GM18907 (cell line): Measurements from ENCODE around the gene SPHKAP.
"Not testable (repeated sequence)": the region's sequence is repeated elsewhere in the genome, so short reads cannot be mapped to it uniquely, and the experiment has no call there.

Source experiments
- ATAC-seq: cut with Tn5 transposase; IDR thresholded peaks from one replicate; pipeline ENCODE4 v1.9.1; 2021; ENCODE audit warnings: mild to moderate bottlenecking, moderate library complexity; ENCODE audit not compliant: unreplicated experiment

Gene SPHKAP, protein sequence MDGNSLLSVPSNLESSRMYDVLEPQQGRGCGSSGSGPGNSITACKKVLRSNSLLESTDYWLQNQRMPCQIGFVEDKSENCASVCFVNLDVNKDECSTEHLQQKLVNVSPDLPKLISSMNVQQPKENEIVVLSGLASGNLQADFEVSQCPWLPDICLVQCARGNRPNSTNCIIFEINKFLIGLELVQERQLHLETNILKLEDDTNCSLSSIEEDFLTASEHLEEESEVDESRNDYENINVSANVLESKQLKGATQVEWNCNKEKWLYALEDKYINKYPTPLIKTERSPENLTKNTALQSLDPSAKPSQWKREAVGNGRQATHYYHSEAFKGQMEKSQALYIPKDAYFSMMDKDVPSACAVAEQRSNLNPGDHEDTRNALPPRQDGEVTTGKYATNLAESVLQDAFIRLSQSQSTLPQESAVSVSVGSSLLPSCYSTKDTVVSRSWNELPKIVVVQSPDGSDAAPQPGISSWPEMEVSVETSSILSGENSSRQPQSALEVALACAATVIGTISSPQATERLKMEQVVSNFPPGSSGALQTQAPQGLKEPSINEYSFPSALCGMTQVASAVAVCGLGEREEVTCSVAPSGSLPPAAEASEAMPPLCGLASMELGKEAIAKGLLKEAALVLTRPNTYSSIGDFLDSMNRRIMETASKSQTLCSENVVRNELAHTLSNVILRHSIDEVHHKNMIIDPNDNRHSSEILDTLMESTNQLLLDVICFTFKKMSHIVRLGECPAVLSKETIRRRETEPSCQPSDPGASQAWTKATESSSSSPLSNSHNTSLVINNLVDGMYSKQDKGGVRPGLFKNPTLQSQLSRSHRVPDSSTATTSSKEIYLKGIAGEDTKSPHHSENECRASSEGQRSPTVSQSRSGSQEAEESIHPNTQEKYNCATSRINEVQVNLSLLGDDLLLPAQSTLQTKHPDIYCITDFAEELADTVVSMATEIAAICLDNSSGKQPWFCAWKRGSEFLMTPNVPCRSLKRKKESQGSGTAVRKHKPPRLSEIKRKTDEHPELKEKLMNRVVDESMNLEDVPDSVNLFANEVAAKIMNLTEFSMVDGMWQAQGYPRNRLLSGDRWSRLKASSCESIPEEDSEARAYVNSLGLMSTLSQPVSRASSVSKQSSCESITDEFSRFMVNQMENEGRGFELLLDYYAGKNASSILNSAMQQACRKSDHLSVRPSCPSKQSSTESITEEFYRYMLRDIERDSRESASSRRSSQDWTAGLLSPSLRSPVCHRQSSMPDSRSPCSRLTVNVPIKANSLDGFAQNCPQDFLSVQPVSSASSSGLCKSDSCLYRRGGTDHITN (N-terminal part only)

DNA sequence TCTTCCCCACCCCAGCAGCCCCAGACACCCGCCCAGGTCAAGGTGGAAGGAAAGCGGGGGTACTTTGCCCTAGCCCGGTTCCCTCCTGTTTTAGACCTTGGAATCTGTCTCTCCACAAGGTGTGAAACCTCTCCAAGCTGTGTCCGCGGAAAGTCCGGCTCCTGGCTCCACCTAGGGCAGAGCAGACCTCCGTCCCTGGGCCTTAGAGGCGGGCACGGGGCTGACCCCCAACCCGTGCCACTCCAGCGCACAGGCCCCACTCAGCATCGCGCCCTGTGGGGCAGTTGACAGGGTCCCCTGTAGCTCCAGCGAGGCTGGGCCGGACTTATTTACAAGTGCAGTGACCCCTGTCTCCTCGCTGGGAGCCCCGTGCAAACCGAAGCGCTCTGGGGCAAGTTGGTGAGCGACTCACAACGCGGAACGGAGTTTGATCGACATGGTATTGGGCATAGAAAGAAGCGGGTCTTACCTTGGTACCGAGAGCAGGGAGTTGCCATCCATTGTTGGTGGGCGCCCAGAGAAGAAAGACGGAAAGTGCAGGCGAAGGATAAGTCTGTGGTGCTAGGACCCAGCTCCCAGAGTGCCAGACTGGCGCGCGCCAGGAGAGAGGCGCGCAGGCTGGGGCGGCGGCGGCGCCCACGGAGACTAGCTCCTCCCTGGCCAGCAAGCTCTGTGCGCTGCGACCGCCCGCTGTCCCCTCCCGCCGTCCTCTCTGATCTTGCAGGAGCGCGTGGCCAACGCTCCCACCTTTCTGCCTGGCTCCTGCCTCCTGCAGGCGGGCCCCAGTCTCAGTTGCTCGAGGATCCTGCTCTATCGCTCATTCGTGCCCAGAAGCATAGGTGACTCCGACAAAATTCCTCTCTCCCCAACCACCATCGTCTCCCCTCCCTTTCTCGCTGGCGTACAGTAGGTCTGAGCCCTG lies at the start of gene SPHKAP:
Gene SPHKAP (minus strand): TSS at position 590 of the 922 bp plus-strand sequence. CDS start 89 bp downstream, at position 501.
- ATAC-seq: no peak

DNA sequence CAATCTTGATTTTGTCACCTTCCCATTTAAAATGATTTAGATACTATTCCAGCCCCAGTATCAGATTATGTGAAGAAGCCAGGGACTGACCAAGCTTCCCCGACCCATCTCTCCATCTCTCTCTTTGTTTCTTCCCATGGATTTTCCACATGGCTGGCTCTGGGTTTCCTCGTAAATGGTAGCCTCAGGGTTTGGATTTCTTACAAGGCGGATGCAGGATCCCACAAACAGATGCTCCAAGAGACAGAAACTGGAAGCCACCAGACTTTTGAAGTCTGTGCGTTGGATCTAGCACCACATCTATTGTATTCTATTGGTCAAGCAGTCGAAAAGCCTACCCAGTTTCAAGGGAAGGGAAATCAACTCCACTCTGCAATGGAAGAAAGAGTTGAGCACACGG lies 46.0 kb upstream of the SPHKAP start:
- no peak for ATAC-seq

DNA sequence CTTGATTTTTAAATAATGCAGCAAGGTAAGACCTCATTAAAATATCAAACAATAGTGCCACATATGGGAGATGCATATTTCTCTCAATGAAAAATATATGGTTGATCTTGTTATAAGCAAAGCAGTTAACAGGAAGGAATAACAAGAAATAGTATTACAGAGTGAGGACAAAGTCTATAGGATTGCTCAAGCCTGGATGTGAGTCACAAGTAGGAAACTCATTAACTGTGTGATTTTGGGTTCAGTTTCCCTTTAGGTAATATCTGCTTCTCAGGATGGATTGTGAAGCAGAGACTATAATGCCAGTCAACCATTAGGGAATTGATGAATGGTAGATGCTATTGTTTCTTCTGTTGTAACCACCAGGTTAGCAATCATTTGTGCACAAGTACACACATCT lies 42.9 kb upstream of the SPHKAP start:
- ATAC-seq: no peak

DNA sequence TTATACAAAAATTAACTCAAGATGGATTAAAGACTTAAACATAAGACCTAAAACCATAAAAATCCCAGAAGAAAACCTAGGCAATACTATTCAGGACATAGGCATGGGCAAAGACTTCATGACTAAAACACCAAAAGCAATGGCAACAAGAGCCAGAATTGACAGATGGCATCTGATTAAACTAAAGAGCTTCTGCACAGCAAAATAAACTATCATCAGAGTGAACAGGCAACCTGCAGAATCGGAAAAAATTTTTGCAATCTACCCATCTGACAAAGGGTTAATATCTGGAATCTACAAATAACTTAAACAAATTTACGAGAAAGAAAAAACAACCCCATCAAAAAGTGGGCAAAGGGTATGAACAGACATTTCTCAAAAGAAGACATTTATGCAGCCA lies 37.1 kb upstream of the SPHKAP start:
- ATAC-seq: not testable (repeated sequence)

DNA sequence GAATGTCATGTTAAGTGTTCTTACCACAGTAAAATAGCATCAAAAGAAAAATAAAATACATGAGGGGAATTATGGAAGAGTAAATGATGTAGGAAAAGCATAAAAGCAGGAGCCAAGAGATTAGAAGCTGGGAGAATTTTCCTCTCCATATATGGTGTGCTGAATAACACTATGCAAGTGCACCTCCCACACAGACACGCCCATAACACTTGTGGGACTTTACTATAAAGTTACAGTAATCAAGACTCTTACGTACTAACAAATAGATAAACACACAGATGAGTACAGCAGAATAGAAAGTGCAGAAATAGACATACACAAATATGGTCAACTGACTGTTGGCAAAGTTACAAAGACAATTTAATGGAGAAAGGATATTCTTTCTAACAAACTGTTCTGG lies 16.0 kb upstream of the SPHKAP start:
- no peak for ATAC-seq

DNA sequence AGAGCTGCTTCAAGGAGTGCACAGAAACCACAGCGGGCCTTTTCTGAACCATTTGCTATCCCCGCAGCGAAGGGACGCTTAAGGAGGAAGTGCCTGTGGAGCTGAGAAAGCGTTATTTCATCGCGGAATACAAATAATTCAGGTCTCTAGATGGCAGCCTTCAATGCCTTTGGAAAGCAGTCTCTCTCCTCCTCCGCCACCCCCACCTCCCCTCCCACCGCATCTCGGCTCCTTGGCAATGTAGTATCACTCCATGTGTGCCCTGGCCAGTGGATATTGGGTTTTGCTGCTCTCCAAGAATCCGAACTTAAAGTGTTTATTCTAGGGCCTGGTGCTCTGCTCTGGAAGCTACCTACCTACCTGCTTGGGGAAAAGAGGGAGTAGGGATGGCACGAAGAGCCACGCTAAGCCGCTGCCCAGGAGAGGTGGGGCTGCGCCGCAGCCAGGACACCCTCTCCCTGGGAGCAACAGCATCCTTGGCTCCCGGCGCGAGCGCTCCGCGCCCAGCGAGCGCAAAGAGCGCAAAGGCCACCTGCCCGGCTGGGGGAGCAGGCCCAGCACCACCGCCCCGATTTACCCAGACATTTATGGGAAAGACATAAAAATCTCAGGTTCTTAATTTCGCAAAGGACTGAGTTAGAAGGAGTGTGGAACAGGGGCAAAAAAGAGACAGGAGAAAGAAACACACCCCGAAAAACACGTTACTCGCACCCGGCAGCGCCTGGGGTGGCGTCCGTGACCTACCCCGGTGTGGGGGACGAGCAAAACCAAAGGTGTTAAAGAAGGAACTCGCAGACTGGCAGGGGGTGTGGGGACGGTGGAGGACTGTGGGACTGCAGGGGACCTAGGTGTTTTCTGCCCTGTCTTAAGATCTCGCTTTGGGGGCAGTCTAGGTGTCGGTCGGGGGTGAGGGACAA lies 1.0 kb downstream of the SPHKAP start:
- no peak for ATAC-seq

DNA sequence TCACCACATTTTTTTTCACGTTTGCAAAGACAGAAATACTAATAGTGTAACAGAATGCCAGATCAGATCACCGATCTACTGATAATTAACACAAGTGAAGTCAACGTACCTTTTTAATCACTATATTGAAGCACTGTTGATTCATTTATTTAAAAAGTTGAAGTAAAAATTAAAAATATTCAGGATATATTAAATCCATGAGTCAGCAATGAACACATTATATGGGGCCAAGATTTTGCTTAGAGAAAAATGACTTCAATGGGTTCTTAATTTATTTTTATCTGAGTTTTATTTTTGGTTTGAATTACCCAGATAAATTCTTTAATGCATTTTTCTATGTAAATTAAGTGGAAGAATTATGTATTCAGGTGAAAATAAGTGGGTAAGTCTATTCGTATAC lies 14.2 kb downstream of the SPHKAP start:
- ATAC-seq: no peak

DNA sequence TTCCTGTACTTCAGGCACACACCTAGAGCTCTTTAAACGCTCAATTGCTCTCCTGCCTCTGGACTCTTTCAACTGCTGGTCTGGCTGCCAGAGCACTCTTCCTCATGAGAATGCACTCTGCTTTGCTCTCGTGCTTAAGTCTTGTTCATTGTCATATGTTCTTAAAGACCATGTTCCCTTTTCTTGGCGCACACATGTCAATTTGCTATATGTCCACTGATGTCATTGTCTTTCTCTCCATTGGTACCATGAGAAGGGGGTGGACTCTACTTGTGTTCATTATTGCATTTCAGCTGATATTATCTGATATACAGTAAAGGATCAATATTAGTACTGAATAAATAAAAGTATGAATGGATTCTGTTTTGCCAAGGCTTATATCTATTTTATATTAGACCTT lies 16.8 kb downstream of the SPHKAP start:
- ATAC-seq: no peak

DNA sequence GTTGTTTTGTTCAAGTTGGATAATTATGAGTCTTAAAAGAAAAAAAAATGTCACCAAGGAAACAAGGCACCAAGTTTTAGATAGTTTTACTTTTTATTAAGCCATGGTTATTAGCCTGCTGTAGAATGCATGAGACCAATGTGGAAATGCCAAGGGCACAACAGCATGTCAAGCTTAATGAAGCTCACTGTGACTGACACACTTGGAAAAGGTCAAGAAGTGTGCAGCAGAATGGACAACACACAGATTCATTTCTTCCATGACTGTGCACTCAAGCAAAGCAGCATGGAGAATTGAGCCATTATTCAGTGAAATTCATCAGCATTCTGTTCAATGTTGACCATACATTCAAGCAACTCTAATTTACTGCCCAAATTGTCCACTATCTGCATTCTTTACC lies 23.6 kb downstream of the SPHKAP start:
- no peak for ATAC-seq

DNA sequence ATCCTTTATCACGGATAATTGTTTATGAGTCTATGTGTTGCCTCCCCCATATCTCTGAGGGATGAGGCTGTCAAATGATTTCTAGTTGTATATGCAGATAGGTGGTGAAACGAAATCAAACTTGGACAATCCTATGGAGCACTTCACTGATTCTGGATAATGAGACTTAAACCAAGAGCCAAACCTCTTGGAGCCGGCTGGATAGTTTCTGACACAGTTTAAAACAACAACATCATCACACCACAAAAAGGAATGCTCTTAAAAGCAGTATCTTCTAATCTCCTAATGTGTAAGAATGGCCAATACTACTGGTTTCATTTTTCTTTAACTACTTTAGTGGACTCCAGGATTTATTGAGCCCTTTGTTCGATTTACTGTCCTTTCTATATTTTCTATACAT lies 36.5 kb downstream of the SPHKAP start:
- no peak for ATAC-seq

DNA sequence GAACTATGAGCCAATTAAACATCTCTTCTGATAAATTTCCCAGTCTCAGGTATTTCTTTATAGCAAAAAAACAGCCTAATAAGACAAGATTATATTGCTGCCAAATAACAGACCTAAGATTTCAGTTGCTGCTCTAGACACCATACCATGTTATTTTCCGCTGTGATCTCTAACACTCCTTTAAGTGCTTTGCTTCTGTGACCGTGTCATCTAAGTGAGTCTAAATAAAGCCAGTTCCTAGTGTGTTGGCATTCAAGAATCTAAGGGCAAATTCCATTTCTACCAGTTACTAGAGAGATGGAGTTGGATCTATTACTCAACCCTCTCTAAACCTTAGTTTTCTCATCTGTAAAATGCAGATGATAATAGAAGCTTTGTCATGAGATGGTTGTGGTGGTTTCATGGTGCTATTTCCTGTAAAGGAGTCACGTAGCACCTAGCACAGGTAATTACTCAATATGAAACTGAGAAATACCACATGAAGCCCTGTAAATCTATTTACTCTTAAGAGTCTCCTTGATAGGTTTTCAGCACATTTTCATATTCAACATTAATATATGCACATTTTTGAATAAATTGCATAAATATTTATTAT lies 40.5 kb downstream of the SPHKAP start:
- peak; percentile 99 for ATAC-seq

DNA sequence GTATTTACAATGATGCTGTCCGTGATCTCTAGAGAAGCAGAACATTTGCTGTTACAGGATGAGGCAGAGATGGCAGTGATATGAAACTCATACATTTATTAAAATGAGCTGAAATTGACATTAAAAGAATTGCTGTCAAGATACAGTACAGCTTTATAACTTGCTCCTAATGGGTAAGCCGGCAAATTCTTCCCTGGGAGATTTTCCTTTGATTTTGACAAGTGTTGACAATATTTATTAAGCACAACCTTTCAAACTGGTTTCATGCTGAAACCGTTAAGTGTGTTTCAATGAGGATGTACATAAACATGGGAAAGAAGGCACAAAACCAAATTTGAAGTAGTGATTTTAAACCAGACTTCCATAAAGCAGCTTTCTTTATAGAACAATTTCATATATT lies 45.5 kb downstream of the SPHKAP start:
- no peak for ATAC-seq

DNA sequence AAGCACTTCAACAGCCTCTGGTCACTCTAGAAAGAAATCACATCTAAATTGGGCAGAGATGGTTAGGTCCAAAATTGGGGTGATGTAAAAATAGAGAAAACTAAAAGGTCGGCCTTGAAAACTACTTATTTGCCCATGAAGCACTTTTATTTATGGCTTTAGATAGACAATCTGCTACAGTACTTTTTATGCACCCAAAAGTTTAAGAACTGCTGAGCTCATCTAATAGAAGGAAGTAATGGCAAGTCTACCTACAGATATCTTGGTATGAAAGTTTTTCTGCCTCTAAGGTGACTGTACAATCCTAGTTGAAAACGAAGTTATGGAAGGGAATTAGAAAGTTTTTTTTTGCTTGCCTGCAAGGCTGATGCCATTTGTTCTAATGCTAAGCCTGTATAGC lies 46.2 kb downstream of the SPHKAP start:
- ATAC-seq: no peak

DNA sequence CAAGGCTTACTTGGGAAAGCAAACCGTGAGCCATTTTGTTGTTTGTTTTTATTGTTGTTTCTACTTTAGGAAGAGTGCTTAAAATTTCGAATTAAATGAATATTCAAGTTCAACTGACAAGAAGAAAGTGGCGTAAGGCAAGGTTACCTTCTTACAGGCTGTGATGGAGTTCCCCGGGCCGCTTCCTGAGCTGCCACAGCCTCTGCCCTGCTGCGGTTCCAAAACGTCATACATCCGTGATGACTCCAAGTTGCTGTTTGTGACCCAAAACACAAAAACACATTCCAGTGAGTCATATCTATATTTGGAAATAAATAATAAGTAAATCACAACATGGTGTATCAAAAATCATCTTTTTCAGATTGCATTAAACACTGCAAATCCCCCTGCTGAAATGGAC lies 49.7 kb downstream of the SPHKAP start:
- no peak for ATAC-seq

DNA sequence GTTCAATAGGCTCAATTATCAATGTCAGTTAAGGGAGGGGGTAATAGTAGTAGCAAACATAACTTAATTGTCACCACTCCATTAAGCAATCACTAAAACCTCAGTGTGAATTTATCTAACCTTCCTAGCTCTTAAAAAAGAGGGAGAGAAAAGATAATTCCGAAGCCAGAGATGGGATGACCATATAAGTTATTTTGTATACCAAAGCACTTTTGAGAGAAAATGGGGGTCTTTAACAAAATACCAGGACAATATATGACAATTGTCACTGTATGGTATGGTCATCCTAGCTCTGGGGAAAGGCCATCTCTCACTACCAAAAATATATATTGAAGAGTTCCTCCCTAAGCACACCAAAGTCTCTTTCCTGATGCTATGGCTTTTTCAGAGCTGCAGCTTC lies 55.1 kb downstream of the SPHKAP start:
- ATAC-seq: no peak

DNA sequence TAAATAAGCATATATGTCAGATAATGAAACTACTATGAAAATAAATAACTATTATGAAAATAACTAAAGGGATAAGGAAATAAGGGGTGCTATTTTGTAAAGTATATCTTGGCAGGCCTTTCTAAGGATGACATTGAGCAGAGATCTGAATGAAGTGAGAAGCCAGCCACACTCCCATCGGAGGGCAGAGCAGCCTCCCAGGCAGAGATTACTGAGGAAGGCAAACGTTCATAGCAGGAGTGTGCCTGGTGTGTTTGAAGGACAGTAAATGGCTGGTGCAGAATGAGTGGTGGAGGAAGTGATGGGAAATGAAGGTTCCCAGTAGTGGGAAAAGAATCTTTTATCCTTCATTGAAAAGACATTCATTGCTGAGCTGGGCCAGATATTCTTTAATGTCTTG lies 62.5 kb downstream of the SPHKAP start:
- no peak for ATAC-seq

DNA sequence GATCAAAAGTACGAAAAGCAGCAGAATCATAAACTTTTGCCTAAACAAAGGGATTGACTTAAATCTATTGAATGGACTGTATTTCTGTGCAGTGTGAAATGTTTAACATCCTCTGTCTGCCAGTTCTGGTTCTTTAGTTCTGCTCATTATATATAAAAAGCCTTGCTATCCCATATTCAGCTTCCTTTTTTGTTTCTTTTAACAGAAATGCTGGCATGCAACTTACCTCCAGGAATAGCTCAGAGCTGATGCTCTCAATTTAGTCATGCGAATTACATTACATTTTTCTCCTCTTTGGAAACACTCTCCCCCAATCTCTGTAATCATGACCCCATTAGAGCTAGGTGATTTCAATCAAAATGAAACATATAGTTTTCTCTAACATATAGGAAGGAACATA lies 73.6 kb downstream of the SPHKAP start:
- no peak for ATAC-seq

DNA sequence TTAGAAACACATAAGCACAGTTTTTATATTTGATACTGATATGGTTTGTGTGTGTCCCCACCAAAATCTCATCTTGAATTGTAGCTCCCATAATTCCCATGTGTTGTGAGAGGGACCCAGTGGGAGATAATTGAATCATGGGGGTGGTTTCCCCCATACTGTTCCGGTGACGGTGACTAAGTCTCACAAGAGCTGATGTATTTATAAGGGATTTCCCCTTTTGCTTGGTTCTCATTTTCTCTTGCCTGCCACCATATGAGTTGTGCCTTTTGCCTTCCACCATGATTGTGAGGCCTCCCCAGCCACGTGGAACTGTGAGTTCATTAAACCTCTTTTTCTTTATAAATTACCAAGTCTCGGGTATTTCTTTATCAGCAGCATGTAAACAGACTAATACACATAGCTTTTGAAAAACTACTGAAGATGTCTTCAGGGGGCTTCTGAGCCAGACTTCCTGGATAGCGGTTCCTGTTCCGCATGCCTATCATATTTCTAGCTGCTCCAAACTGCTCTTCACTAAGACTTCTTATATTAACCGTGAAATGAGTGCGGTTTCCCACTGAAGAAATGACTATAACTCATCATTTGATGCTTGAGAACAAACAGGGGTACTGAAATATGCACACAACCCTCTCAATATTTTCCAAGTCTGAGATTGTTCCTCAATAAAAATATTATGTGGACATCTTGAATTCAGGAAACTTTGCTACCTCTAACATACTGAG lies 75.8 kb downstream of the SPHKAP start:
- no peak for ATAC-seq
